WTC11 (cell line): ENCODE results near the gene ITGAX.

Source experiments
- CREM ChIP-seq: sonication (generic); formaldehyde crosslinking; IDR thresholded peaks from 2 replicates; pipeline ENCODE4 v1.8.1; 2022; ENCODE audit warnings: mild to moderate bottlenecking, missing genetic modification reagents, moderate library complexity
- ESRRA ChIP-seq: sonication (generic); formaldehyde crosslinking; IDR thresholded peaks from 2 replicates; pipeline ENCODE4 v1.8.1; 2022; ENCODE audit warnings: mild to moderate bottlenecking, missing genetic modification reagents, borderline replicate concordance
- MYBL2 ChIP-seq: sonication (generic); formaldehyde crosslinking; IDR thresholded peaks from 2 replicates; pipeline ENCODE4 v1.8.1; 2023; ENCODE audit warnings: mild to moderate bottlenecking, moderate library complexity, missing genetic modification reagents
- TEAD4 ChIP-seq: sonication (generic); formaldehyde crosslinking; IDR thresholded peaks from 2 replicates; pipeline ENCODE4 v1.8.0; 2022; ENCODE audit warnings: mild to moderate bottlenecking, missing genetic modification reagents
- ZNF671 ChIP-seq: fragments of 250-450 bp; sonication (Bioruptor Pico); IDR thresholded peaks from 2 replicates; pipeline ENCODE4 v1.8.0; 2021; ENCODE audit warnings: mild to moderate bottlenecking
- TF ChIP-seq, protein P1 (sequence below): sonication (generic); formaldehyde crosslinking; IDR thresholded peaks from 2 replicates; pipeline ENCODE4 v1.8.0; 2023; ENCODE audit warnings: missing genetic modification reagents
- TF ChIP-seq, protein P2 (sequence below): fragments of 200-600 bp; IDR thresholded peaks from 2 replicates; pipeline ENCODE4 v1.8.0; 2022; ENCODE audit warnings: antibody characterized with exemption
- TF ChIP-seq, protein P3 (sequence below): sonication (generic); formaldehyde crosslinking; IDR thresholded peaks from 2 replicates; pipeline ENCODE4 v1.8.1; 2023; ENCODE audit warnings: mild to moderate bottlenecking, missing genetic modification reagents, moderate library complexity
- TF ChIP-seq, protein P4 (sequence below): sonication (generic); formaldehyde crosslinking; IDR thresholded peaks from 2 replicates; pipeline ENCODE4 v1.8.1; 2023; ENCODE audit warnings: mild to moderate bottlenecking, moderate library complexity, missing genetic modification reagents

DNA sequence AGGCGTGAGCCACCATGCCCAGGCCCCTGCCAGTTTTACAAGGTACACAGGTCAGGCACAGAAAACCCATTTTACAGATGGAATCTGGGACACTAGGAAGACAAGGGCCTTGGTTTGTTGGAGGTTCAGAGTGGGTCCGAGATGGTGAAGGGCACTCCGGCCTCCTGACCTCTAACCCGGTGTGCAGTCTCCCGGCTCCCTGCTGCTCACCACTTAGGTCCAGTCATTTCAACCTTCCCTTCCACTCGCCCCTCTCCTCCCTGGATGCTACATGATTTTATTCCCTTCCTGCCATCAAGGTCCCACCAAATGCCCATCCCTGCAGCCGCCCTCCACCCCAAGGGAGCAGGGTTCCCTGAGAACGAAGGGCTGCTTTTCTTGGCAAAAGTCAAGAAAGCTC is 8.7 kb downstream of the ITGAX start:
- TF ChIP-seq, protein P1, sequence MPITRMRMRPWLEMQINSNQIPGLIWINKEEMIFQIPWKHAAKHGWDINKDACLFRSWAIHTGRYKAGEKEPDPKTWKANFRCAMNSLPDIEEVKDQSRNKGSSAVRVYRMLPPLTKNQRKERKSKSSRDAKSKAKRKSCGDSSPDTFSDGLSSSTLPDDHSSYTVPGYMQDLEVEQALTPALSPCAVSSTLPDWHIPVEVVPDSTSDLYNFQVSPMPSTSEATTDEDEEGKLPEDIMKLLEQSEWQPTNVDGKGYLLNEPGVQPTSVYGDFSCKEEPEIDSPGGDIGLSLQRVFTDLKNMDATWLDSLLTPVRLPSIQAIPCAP (CRISPR knock-in tag), result no peak
- TF ChIP-seq, protein P2, sequence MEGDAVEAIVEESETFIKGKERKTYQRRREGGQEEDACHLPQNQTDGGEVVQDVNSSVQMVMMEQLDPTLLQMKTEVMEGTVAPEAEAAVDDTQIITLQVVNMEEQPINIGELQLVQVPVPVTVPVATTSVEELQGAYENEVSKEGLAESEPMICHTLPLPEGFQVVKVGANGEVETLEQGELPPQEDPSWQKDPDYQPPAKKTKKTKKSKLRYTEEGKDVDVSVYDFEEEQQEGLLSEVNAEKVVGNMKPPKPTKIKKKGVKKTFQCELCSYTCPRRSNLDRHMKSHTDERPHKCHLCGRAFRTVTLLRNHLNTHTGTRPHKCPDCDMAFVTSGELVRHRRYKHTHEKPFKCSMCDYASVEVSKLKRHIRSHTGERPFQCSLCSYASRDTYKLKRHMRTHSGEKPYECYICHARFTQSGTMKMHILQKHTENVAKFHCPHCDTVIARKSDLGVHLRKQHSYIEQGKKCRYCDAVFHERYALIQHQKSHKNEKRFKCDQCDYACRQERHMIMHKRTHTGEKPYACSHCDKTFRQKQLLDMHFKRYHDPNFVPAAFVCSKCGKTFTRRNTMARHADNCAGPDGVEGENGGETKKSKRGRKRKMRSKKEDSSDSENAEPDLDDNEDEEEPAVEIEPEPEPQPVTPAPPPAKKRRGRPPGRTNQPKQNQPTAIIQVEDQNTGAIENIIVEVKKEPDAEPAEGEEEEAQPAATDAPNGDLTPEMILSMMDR, result no peak
- TF ChIP-seq ZNF671 (CRISPR knock-in tag) (no peak), TEAD4 (no peak), ESRRA (CRISPR knock-in tag) (no peak), CREM (CRISPR knock-in tag) (no peak), MYBL2 (CRISPR knock-in tag) (no peak)
- TF ChIP-seq, protein P3, sequence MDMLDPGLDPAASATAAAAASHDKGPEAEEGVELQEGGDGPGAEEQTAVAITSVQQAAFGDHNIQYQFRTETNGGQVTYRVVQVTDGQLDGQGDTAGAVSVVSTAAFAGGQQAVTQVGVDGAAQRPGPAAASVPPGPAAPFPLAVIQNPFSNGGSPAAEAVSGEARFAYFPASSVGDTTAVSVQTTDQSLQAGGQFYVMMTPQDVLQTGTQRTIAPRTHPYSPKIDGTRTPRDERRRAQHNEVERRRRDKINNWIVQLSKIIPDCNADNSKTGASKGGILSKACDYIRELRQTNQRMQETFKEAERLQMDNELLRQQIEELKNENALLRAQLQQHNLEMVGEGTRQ (CRISPR knock-in tag), result no peak
- TF ChIP-seq, protein P4, sequence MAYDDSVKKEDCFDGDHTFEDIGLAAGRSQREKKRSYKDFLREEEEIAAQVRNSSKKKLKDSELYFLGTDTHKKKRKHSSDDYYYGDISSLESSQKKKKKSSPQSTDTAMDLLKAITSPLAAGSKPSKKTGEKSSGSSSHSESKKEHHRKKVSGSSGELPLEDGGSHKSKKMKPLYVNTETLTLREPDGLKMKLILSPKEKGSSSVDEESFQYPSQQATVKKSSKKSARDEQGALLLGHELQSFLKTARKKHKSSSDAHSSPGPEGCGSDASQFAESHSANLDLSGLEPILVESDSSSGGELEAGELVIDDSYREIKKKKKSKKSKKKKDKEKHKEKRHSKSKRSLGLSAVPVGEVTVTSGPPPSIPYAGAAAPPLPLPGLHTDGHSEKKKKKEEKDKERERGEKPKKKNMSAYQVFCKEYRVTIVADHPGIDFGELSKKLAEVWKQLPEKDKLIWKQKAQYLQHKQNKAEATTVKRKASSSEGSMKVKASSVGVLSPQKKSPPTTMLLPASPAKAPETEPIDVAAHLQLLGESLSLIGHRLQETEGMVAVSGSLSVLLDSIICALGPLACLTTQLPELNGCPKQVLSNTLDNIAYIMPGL (CRISPR knock-in tag), result no peak
